Common myeloid progenitor, CD34-positive (primary cell): ENCODE results near the gene KCNB1.

Source experiments
- CTCF ChIA-PET: fragments of 350-600 bp; sonication (Branson Sonifier 250); formaldehyde crosslinking; loops from one replicate; lab custom pipeline; 2021; ENCODE audit warnings: antibody characterized with exemption; lab: Charles Lee
- POLR2A ChIA-PET: fragments of 350-600 bp; sonication (Branson Sonifier 250); formaldehyde crosslinking; loops from one replicate; lab custom pipeline; 2021; ENCODE audit warnings: antibody characterized with exemption; lab: Charles Lee
- DNase-seq, 3 donors: peaks; one replicate each; pipeline versions ENCODE4 v3.0.0 to v3.0.0-alpha.2; 2013
- H3K27ac ChIP-seq, 2 experiments: 1 replicate in 1 of 2; 2 replicates in 1 of 2; pipeline ENCODE4 v1.7.0; 2013; ENCODE audit warnings: inconsistent platforms in 2 of 2, low read length in 2 of 2, mild to moderate bottlenecking in 2 of 2, low read depth in 1 of 2, moderate library complexity in 1 of 2; ENCODE audit not compliant: severe bottlenecking in 2 of 2, insufficient read depth in 1 of 2, poor library complexity in 1 of 2
- H3K27me3 ChIP-seq, 5 experiments: replicated peaks in 2 of 5; 1 replicate in 3 of 5; 2 replicates in 2 of 5; pipeline versions ENCODE4 v1.6.1 to v1.7.0; 2013; ENCODE audit warnings: low read length in 4 of 5, mild to moderate bottlenecking in 2 of 5, moderate library complexity in 2 of 5, inconsistent platforms in 1 of 5; ENCODE audit not compliant: insufficient read depth in 5 of 5, control insufficient read depth in 4 of 5
- H3K36me3 ChIP-seq, 4 experiments: 1 replicate in 2 of 4; 2 replicates in 2 of 4; pipeline versions ENCODE4 v1.6.1 to v1.7.0; 2013; ENCODE audit warnings: low read length in 3 of 4, control low read depth in 1 of 4, mild to moderate bottlenecking in 1 of 4; ENCODE audit not compliant: control insufficient read depth in 4 of 4, insufficient read depth in 4 of 4
- H3K4me1 ChIP-seq, 4 experiments: 1 replicate in 3 of 4; 2 replicates in 1 of 4; pipeline versions ENCODE4 v1.6.1 to v1.7.1; 2013; ENCODE audit warnings: low read length in 3 of 4, mild to moderate bottlenecking in 3 of 4, control low read depth in 1 of 4, inconsistent platforms in 1 of 4, moderate library complexity in 1 of 4; ENCODE audit not compliant: control insufficient read depth in 4 of 4, insufficient read depth in 4 of 4; ENCODE audit errors: control extremely low read depth in 1 of 4
- H3K4me3 ChIP-seq, 7 experiments: 1 replicate in 4 of 7; 2 replicates in 3 of 7; pipeline versions ENCODE4 v1.5.1 to v1.7.0; 2013; ENCODE audit warnings: mild to moderate bottlenecking in 7 of 7, low read length in 6 of 7, moderate library complexity in 6 of 7, inconsistent platforms in 2 of 7, low read depth in 2 of 7, control low read depth in 1 of 7; ENCODE audit not compliant: insufficient read depth in 4 of 7, control insufficient read depth in 1 of 7; ENCODE audit errors: extremely low read depth in 1 of 7
- H3K9me3 ChIP-seq, 5 experiments: 1 replicate in 4 of 5; 2 replicates in 1 of 5; pipeline versions ENCODE4 v1.6.1 to v1.7.1; 2013; ENCODE audit warnings: low read length in 4 of 5, mild to moderate bottlenecking in 2 of 5, inconsistent platforms in 1 of 5, low read depth in 1 of 5, moderate library complexity in 1 of 5; ENCODE audit not compliant: control insufficient read depth in 4 of 5, insufficient read depth in 2 of 5; ENCODE audit errors: control extremely low read depth in 1 of 5
- WGBS: methylation state at CpG from one replicate; pipeline ENCODE4 v1.1.5; 2013; ENCODE audit not compliant: insufficient coverage; 5-methylcytosine and 5-hydroxymethylcytosine counted together

The KCNB1 gene

GRCh38 chr20:49372095-49372734 is 110.3 kb downstream of the KCNB1 start:
- Histone ChIP-seq H3K9me3 (peaks cover 0 to 5% (median 0%) of the 10 kb centered on the region in 5 experiments), H3K4me3 (no peak overlapping the region), H3K27ac (no peak overlapping the region), H3K36me3 (no peaks in the 10 kb centered on the region), H3K4me1 (no peaks in the 10 kb centered on the region), H3K27me3 (peaks cover 0 to 44% (median 7%) of the 10 kb centered on the region in 5 experiments)
- no peak for DNase-seq
- CTCF ChIA-PET: no interaction called here
- WGBS: 94% methylated on average over 5 of the region's 9 CpGs
- POLR2A ChIA-PET: no interaction called here

GRCh38 chr20:49368596-49368995 is 113.9 kb downstream of the KCNB1 start:
- WGBS: 58% methylated on average over 2 of the region's 5 CpGs
- H3K4me1 ChIP-seq: no peaks in the 10 kb centered on the region
- POLR2A ChIA-PET: no interaction called here

DNA sequence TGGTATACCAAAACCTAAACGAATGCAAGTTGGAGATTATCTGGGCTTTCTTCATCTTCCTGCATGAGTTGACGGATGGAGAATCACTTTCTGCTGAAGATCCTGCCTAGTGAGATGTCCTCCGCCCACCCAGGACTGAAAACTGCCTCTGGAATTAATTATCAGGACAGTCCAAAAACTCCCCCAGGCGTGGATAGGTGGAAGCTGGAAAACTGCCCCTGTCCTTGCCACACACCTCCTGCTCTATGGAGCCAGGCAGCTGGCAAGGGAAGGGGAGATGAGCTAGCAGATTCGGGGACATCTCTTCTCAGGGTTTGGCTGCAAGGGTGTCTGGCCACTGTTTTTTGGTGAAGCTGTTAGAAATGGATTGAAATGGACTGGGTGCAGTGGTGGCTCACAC is 115.4 kb downstream of the KCNB1 start:
- Histone ChIP-seq H3K27me3 (peaks cover 0 to 31% (median 5%) of the 10 kb centered on the region in 5 experiments), H3K4me1 (no peaks in the 10 kb centered on the region), H3K36me3 (no peaks in the 10 kb centered on the region), H3K4me3 (no peak overlapping the region), H3K9me3 (no peaks in the 10 kb centered on the region), H3K27ac (no peak overlapping the region)
- 89% methylated on average over 4 of the region's 5 CpGs for WGBS
- no peak for DNase-seq
- POLR2A ChIA-PET: no interaction called here
- CTCF ChIA-PET: no interaction called here

More at GRCh38 chr20:49368596-49368995, 113.9 kb downstream of the KCNB1 start:
- Histone ChIP-seq H3K27me3 (peaks cover 0 to 44% (median 7%) of the 10 kb centered on the region in 5 experiments), H3K27ac (no peak overlapping the region), H3K4me3 (no peak overlapping the region), H3K9me3 (no peaks in the 10 kb centered on the region), H3K36me3 (no peaks in the 10 kb centered on the region)
- CTCF ChIA-PET: no interaction called here
- no peak for DNase-seq

DNA sequence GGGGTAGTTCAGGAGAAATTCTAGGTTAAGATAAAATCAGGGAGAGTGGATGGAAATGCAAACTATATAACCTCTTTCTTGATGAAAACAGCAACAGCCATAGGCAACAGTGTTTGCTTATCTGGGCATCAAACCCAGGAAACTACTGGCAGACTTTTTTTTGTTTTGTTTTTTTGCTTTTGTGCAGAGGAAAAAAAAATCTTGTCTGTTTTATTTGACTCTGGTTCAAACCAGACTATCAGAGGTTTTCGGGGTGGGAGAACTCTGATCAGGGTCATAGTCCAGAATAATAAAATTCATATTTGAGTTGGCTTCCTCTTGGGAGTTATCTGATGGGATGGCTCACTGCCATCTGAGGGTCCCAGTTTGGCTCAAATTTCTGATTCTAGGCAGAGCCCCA is 115.8 kb downstream of the KCNB1 start:
- H3K4me1 ChIP-seq: no peaks in the 10 kb centered on the region
- peaks cover 0 to 28% (median 5%) of the 10 kb centered on the region in 5 experiments for H3K27me3 ChIP-seq
- DNase-seq: no peak
- no peak overlapping the region for H3K4me3 ChIP-seq
- WGBS: no CpG with 5 or more reads among the region's 1 CpG
- H3K27ac ChIP-seq: no peak overlapping the region
- CTCF ChIA-PET: no interaction called here
- H3K9me3 ChIP-seq: no peaks in the 10 kb centered on the region
- POLR2A ChIA-PET: no interaction called here
- no peaks in the 10 kb centered on the region for H3K36me3 ChIP-seq

GRCh38 chr20:49361862-49362660 is 120.4 kb downstream of the KCNB1 start:
- WGBS: 100% methylated on average over 1 of the region's 4 CpGs
- POLR2A ChIA-PET: no interaction called here

GRCh38 chr20:49360242-49360968 is 122.1 kb downstream of the KCNB1 start:
- Histone ChIP-seq H3K36me3 (no peaks in the 10 kb centered on the region), H3K27ac (no peak overlapping the region), H3K4me1 (no peaks in the 10 kb centered on the region), H3K4me3 (no peak overlapping the region), H3K9me3 (no peaks in the 10 kb centered on the region), H3K27me3 (peaks cover 0 to 5% (median 0%) of the 10 kb centered on the region in 5 experiments)
- ChIA-PET CTCF (interaction anchor here (0.7 to 1.1 kb wide), 2 partner anchors 10 to 32 kb away, joined by 3 to 4 read pairs; no protein-coding TSS in a partner anchor), POLR2A (no interaction called here)
- 67% methylated on average over 4 of the region's 6 CpGs for WGBS
- no peak for DNase-seq

More at GRCh38 chr20:49361862-49362660, 120.4 kb downstream of the KCNB1 start:
- Histone ChIP-seq H3K27ac (no peak overlapping the region), H3K4me3 (no peak overlapping the region), H3K9me3 (no peaks in the 10 kb centered on the region), H3K4me1 (no peaks in the 10 kb centered on the region), H3K27me3 (peaks cover 0 to 7% (median 0%) of the 10 kb centered on the region in 5 experiments), H3K36me3 (no peaks in the 10 kb centered on the region)
- CTCF ChIA-PET: interaction anchor here (0.6 to 1.2 kb wide), 2 partner anchors 23 to 146 kb away, joined by 3 to 4 read pairs; no protein-coding TSS in a partner anchor
- no peak for DNase-seq
